Fibroblast of mammary gland (primary cell): ENCODE data around the gene PDCD4.

ENCODE experiments used
- DNase-seq: peaks from one replicate; pipeline ENCODE4 v3.0.0-alpha.2; 2010; ENCODE audit warnings: low read depth
- H3K4me3 ChIP-seq: 2 replicates; pipeline ENCODE4 v1.5.1; 2011; ENCODE audit warnings: low read depth, mild to moderate bottlenecking, low read length, moderate library complexity; ENCODE audit not compliant: control insufficient read depth
- TF ChIP-seq, protein P1 (sequence below): conservative IDR thresholded peaks from 2 replicates; pipeline ENCODE4 v1.5.1; 2011; ENCODE audit warnings: low read depth, low read length, inconsistent platforms; ENCODE audit not compliant: control insufficient read depth, insufficient read depth

Gene PDCD4

DNA sequence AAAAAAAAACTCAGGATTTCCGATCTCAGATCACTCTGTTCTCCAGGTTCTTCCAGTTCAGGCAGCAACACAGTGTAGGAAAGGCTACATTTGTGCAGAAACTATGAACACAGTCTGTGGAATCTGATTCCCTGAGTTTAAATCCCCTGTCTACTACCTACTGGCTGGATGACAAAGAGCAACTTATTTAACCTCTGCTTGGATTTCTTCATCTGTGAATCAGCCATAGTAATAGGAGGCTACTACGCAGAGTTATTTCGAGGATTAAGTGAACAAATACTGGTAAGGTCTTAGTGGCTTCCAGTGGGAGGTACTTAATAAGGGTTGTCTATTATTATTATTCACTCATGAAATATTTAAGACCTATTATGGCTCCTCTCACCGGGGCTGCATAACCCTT lies 44.3 kb upstream of the PDCD4 start:
- H3K4me3 ChIP-seq, result no peak overlapping the region
- TF ChIP-seq, protein P1, sequence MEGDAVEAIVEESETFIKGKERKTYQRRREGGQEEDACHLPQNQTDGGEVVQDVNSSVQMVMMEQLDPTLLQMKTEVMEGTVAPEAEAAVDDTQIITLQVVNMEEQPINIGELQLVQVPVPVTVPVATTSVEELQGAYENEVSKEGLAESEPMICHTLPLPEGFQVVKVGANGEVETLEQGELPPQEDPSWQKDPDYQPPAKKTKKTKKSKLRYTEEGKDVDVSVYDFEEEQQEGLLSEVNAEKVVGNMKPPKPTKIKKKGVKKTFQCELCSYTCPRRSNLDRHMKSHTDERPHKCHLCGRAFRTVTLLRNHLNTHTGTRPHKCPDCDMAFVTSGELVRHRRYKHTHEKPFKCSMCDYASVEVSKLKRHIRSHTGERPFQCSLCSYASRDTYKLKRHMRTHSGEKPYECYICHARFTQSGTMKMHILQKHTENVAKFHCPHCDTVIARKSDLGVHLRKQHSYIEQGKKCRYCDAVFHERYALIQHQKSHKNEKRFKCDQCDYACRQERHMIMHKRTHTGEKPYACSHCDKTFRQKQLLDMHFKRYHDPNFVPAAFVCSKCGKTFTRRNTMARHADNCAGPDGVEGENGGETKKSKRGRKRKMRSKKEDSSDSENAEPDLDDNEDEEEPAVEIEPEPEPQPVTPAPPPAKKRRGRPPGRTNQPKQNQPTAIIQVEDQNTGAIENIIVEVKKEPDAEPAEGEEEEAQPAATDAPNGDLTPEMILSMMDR, result no peak
- DNase-seq, result peak; percentile 75

DNA sequence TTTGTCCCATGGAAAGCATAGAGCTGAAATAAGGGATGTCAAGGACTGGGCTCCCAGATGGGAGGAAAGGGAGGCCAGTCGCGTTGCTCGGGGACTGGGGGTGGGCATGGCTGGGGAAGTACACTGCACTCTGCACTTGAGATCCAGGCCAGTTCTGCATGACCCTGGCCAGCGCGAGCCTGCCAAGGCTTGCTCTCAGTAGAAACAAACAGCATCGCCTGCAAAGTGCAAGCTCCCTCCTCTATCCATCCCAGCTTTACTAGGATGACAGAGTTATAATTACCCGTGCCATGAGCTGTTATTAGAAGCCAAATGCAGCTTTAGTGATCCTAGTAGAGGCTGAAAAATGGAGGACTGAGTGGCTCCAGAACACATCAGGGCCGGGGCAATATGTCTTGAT lies 43.9 kb upstream of the PDCD4 start:
- TF ChIP-seq, protein P1, result no peak
- no peak overlapping the region for H3K4me3 ChIP-seq
- no peak for DNase-seq

DNA sequence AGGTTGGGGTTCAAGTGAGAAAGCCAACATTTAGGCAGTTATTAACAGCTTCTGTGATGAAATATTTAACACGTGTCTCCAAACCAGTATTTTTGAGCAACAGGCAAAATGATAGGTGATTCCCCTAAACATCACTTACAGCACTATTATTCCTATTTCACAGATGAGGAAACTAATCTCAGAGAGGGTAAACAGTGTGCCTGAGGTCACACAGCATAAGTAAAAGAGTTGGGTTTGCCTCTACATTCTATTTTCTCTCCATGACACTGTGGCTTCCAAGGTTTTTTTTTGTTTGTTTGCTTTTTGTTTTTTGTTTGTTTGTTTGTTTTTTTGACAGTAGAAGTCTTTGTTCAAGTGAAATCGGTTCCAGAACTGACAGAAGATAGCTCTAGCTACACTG lies 43.2 kb upstream of the PDCD4 start:
- TF ChIP-seq, protein P1, result no peak
- no peak overlapping the region for H3K4me3 ChIP-seq
- DNase-seq, result no peak

DNA sequence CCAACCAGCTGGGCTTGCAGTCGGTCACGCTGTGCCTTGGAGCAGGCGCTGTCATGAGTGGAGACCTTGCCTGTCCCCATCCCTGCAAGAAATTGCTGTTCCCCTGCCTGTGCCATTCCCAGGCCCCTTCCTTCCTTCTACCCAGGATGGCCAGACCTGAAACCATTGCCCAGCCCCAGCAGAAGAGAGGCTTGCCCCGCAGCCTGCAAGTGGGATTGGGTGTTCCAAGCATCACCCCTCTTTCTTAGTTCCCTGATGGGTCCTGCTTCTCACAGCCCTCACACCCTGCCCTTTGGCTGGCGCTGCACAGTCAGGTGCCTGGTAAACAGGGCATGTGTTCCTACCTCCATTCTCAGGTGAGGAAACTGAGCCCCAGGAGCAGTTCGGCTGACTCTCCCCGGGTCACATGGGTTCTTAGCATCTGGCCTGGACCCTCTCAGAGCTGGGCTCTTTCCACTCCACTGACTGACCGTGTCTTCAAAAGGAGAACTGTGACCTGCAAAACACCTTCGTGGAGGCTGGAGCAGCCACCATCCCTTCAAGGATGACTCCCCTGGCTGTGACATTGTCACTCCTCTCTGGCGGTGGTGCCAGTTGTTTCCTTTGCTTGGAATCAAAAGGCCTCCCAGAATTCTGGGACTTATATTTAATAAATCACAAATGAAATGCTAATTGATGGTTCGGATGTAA lies 41.9 kb upstream of the PDCD4 start:
- no peak for DNase-seq
- TF ChIP-seq, protein P1, result no peak
- H3K4me3 ChIP-seq, result no peak overlapping the region

DNA sequence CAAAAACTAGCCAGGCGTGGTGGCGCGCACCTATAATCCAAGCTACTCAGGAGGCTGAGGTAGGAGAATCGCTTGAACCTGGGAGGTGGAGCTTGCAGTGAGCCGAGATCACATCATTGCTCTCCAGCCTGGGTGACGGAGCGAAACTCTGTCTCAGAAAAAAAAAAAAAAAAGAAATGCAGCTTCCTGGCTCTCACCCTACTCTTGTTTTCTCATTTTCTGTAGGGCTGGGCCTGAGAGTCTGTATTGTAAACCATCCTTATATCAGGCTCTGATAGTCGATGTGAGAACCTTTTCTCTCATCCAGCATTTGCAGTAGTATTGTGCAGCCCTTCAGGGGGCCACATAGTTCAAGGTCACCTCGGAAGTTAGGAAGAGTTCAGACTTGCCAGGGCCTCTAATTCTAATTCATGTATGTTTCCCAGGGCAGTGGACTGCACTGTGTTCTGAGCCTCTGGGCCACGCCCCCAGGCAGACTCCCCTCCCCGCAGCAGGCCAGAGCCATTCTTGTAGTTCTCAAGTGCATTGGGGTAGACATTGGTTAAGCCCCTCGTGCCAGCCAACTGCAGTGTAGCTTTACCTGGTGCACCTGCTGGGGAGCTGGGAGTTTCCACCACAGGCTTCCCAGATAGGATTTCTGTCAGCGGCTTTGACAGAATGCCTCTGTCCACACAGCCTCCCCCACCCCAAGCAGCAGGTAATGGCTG lies 38.3 kb upstream of the PDCD4 start:
- TF ChIP-seq, protein P1, result no peak
- DNase-seq, result no peak
- H3K4me3 ChIP-seq, result no peak overlapping the region

DNA sequence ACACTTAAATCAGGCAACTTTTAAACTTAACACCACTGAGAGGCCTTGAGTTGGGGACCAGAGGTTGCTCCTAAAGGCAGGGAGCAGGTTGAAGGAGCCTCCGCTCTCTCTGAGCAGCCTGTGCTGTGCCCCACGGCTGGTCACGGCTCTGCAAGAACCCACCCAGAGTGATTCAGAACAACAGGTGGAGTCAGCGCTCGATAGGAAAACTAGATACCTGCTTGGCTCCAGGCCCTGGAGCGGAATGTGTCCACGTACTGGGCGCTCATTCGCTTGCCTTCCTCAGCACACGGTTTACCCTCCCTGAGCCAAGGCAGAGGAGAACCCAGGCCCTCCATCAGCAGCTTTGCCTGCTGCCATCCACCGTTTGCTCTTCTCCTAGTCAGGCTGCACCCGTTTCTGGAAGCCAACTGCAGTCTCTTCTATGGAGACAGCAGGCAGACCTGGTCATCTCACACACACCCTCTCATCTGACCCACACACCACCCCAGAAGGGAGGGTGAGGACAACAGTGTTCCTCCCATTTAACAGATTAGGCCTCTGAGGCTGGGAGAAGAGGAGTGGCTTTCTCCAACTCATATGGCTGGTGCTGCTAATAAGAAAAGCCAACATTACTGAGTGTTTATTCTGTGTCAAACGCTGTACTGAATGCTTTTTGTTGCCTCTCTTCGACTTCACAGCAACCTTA lies 37.6 kb upstream of the PDCD4 start:
- H3K4me3 ChIP-seq, result no peak overlapping the region
- DNase-seq, result no peak
- TF ChIP-seq, protein P1, result no peak
